Measurements from ENCODE around the gene SMIM31.

DNA sequence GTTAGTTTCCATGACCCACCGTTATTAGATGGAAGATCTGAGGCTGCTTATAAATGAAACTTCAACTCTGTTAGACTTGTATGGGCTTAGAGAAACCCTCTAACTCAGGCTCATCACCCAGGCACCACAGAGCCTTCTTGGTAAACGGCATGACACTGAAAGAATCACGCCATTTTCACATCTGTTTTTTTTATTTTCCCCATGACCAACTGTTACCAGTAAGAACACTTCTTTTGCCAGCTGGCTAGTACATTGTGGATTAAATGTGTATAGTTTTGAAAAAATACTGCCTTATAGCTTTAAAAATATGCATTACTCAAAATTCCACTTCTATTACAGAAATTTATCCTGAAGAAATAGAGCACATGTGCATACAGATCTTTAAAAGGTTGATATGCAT lies 75.0 kb downstream of the SMIM31 start:
- TF ChIP-seq, protein P1, sequence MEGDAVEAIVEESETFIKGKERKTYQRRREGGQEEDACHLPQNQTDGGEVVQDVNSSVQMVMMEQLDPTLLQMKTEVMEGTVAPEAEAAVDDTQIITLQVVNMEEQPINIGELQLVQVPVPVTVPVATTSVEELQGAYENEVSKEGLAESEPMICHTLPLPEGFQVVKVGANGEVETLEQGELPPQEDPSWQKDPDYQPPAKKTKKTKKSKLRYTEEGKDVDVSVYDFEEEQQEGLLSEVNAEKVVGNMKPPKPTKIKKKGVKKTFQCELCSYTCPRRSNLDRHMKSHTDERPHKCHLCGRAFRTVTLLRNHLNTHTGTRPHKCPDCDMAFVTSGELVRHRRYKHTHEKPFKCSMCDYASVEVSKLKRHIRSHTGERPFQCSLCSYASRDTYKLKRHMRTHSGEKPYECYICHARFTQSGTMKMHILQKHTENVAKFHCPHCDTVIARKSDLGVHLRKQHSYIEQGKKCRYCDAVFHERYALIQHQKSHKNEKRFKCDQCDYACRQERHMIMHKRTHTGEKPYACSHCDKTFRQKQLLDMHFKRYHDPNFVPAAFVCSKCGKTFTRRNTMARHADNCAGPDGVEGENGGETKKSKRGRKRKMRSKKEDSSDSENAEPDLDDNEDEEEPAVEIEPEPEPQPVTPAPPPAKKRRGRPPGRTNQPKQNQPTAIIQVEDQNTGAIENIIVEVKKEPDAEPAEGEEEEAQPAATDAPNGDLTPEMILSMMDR (IDR thresholded peaks at IDR 0.05 in 2 of 3, conservative IDR thresholded peaks at IDR 0.05 in 1 of 3; ENCODE audit: borderline replicate concordance in 1 of 3, insufficient read depth in 1 of 3, low read depth in 2 of 3, low read length in 2 of 3): no peak
- TF ChIP-seq CEBPB (IDR thresholded peaks at IDR 0.05; ENCODE audit: low read depth): no peak
- no peak for TF ChIP-seq EZH2 (IDR thresholded peaks at IDR 0.05)
- TF ChIP-seq POLR2A (IDR thresholded peaks at IDR 0.05; ENCODE audit: borderline replicate concordance, extremely low read depth, insufficient read depth, insufficient read length): no peak
- TF ChIP-seq FOSL1 (IDR thresholded peaks at IDR 0.05; ENCODE audit: low read depth): no peak
- TF ChIP-seq ZNF274 (IDR thresholded peaks at IDR 0.05; ENCODE audit: low read depth, low read length): no peak
- TF ChIP-seq CBX3 (IDR thresholded peaks at IDR 0.05; ENCODE audit: low read depth): no peak
- TF ChIP-seq, protein P2, sequence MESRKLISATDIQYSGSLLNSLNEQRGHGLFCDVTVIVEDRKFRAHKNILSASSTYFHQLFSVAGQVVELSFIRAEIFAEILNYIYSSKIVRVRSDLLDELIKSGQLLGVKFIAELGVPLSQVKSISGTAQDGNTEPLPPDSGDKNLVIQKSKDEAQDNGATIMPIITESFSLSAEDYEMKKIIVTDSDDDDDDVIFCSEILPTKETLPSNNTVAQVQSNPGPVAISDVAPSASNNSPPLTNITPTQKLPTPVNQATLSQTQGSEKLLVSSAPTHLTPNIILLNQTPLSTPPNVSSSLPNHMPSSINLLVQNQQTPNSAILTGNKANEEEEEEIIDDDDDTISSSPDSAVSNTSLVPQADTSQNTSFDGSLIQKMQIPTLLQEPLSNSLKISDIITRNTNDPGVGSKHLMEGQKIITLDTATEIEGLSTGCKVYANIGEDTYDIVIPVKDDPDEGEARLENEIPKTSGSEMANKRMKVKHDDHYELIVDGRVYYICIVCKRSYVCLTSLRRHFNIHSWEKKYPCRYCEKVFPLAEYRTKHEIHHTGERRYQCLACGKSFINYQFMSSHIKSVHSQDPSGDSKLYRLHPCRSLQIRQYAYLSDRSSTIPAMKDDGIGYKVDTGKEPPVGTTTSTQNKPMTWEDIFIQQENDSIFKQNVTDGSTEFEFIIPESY (IDR thresholded peaks at IDR 0.05; ENCODE audit: extremely low read depth, insufficient replicate concordance, low read length): no peak
- no peak for TF ChIP-seq REST (IDR thresholded peaks at IDR 0.05; ENCODE audit: low read depth)

Measured in HCT116 (cell line).